Parathyroid adenoma (tissue), 2 donors: ENCODE results near the gene BAK1.

ENCODE experiments used
- H2AFZ ChIP-seq: fragments of 300-600 bp; sonication (generic); one replicate; pipeline ENCODE4 v1.7.0; 2017; ENCODE audit warnings: antibody characterized with exemption, mild to moderate bottlenecking
- H3K27ac ChIP-seq: fragments of 300-600 bp; sonication (generic); one replicate; pipeline ENCODE4 v1.7.0; 2017
- H3K27me3 ChIP-seq: fragments of 300-600 bp; sonication (generic); one replicate; pipeline ENCODE4 v1.7.0; 2017; ENCODE audit warnings: low read length; ENCODE audit not compliant: control insufficient read depth, insufficient read depth
- H3K36me3 ChIP-seq: fragments of 300-600 bp; sonication (generic); one replicate; pipeline ENCODE4 v1.7.0; 2017; ENCODE audit warnings: low read length; ENCODE audit not compliant: control insufficient read depth, insufficient read depth
- H3K4me1 ChIP-seq: fragments of 300-600 bp; sonication (generic); one replicate; pipeline ENCODE4 v1.7.0; 2017; ENCODE audit warnings: control low read depth
- H3K4me2 ChIP-seq: fragments of 300-600 bp; sonication (generic); one replicate; pipeline ENCODE4 v1.7.0; 2017; ENCODE audit warnings: low read length
- H3K4me3 ChIP-seq: fragments of 300-600 bp; sonication (generic); one replicate; pipeline ENCODE4 v1.7.0; 2017; ENCODE audit warnings: low read depth, low read length
- H3K79me2 ChIP-seq: fragments of 300-600 bp; sonication (generic); one replicate; pipeline ENCODE4 v1.7.0; 2017; ENCODE audit warnings: control low read depth
- H3K9ac ChIP-seq: fragments of 300-600 bp; sonication (generic); one replicate; pipeline ENCODE4 v1.7.0; 2017; ENCODE audit warnings: mild to moderate bottlenecking
- H3K9me3 ChIP-seq: fragments of 300-600 bp; sonication (generic); one replicate; pipeline ENCODE4 v1.7.0; 2017; ENCODE audit warnings: low read length; ENCODE audit not compliant: control insufficient read depth
- TF ChIP-seq, protein P1 (sequence below): fragments of 300-600 bp; sonication (generic); IDR thresholded peaks from one replicate; pipeline ENCODE4 v1.7.0; 2017; ENCODE audit warnings: antibody characterized with exemption, mild to moderate bottlenecking
- donor health status: primary hyperparathyroidism.

Gene BAK1

DNA sequence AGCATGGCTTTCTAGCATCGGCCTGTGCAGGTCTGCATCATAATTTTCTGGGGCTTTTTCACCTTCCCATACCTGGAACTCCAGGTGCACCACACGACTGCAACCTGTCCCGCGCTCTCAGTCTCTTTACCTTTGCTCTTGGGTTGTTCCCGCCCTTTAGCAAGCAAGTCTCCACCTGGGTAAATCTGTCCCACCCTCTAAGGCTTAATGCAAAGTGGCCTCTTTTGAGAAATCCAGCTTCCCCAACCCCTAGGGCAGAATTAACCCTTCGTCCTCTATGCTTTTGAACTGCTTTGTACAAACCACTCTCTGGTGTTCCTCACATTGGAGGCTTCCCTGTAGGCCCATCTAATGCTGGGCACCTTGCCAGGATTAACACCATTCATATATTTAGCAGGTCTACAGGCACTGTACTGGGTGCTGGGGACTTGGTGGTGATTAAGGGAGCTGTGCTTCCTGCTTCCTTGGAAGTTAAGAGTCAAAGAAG lies 43.9 kb upstream of the BAK1 start:
- no peaks in the 10 kb centered on the region for H3K36me3 ChIP-seq
- no peak overlapping the region for H3K4me3 ChIP-seq
- no peaks in the 10 kb centered on the region for H3K27me3 ChIP-seq
- no peaks in the 10 kb centered on the region for H3K79me2 ChIP-seq
- no peak overlapping the region for H3K27ac ChIP-seq
- TF ChIP-seq, protein P1, sequence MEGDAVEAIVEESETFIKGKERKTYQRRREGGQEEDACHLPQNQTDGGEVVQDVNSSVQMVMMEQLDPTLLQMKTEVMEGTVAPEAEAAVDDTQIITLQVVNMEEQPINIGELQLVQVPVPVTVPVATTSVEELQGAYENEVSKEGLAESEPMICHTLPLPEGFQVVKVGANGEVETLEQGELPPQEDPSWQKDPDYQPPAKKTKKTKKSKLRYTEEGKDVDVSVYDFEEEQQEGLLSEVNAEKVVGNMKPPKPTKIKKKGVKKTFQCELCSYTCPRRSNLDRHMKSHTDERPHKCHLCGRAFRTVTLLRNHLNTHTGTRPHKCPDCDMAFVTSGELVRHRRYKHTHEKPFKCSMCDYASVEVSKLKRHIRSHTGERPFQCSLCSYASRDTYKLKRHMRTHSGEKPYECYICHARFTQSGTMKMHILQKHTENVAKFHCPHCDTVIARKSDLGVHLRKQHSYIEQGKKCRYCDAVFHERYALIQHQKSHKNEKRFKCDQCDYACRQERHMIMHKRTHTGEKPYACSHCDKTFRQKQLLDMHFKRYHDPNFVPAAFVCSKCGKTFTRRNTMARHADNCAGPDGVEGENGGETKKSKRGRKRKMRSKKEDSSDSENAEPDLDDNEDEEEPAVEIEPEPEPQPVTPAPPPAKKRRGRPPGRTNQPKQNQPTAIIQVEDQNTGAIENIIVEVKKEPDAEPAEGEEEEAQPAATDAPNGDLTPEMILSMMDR, result no peak
- H3K4me2 ChIP-seq, result no peak overlapping the region
- no peak overlapping the region for H2AFZ ChIP-seq
- H3K4me1 ChIP-seq, result peaks cover 6% of the 10 kb centered on the region
- H3K9me3 ChIP-seq, result no peaks in the 10 kb centered on the region
- H3K9ac ChIP-seq, result no peak overlapping the region

DNA sequence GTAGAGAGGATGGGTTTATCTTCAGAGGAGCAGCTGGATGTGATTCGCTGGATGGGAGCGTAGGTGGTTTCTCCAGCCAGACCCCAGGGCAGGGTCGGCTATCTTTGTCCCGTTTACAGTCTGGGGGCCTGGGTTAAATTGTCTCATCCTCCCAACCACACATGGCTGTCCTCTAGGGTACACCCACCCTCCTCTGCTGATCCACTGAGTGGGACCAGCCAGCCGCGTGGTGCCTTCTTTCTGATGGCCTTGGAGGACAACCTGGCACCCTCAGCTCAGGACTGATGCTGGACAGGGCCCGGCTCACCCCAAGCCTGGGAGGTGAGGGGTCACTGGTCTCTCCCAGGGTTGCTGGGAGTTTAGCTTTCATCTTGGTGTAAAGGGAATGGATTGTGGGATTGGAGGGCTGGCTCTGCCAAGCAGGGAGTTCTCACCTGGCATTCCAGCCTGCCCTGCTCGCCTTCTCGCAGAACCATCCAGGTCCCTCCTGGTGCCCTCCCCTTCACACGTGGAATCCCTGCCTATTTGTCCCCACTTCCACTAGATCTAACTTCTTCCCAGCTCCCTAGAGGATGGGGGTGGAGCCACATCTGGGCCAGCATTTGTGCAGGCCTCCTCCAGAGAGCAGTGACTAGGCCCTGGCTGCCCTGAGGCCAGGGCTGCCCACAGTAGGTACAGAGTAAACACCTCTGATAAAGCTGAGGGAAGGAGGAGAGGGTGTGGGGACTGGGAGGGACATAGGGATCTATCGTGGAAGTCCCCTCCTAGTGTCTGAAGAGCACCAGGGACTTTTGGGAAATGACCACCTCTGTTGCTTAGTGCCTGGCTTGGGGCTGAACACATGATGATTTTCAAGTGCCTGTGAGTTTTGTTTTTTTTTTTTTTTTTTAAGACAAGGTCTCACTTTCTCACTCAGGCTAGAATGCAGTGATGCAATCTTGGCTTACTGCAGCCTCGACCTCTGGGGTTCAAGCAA lies 42.7 kb upstream of the BAK1 start:
- Histone ChIP-seq H3K4me3 (no peak overlapping the region), H3K4me1 (peaks cover 6% of the 10 kb centered on the region), H2AFZ (no peak overlapping the region), H3K27ac (no peak overlapping the region), H3K79me2 (no peaks in the 10 kb centered on the region), H3K36me3 (no peaks in the 10 kb centered on the region), H3K9ac (no peak overlapping the region), H3K9me3 (no peaks in the 10 kb centered on the region), H3K4me2 (no peak overlapping the region), H3K27me3 (no peaks in the 10 kb centered on the region)
- TF ChIP-seq, protein P1, result no peak

DNA sequence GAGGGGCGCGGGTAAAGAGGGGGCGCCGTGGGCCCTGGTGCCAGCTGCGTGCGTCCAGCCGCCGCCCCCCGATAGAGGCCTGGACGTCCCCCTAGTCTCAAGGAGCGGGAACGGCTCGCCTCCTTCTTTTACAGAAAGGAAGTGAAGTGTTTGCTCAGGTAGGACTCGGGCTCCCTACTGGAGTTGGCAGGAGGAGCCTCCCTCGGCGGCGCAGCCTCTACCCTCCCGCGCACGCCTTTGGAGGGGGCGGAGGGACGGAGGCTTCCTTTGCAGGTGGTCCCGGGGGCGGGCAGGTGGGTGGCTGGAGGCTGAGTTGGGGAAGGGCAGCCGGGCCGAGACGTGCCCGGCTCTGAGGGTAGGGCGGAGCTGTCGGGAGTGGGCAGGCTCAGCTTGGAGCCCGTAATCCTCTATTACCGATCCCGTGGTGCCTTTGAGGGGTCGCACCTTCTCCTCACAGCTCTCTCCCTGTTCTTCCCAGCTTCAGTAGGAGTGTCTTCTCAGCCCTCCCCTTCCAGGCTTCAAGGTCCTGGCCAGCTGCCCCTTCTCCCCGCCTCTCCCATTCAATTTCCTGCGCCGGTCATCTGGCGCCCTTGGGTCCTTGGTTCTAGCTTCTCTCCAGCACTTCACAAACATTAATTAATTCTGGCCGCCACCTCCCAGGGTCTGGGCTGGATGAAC lies 41.8 kb upstream of the BAK1 start:
- no peaks in the 10 kb centered on the region for H3K79me2 ChIP-seq
- H3K4me3 ChIP-seq, result peak overlapping the region; percentile 58
- H3K4me2 ChIP-seq, result peak overlapping the region; percentile 76
- no peaks in the 10 kb centered on the region for H3K9me3 ChIP-seq
- no peaks in the 10 kb centered on the region for H3K27me3 ChIP-seq
- peaks cover 6% of the 10 kb centered on the region for H3K4me1 ChIP-seq
- H3K9ac ChIP-seq, result no peak overlapping the region
- TF ChIP-seq, protein P1, result no peak
- no peaks in the 10 kb centered on the region for H3K36me3 ChIP-seq
- no peak overlapping the region for H3K27ac ChIP-seq
- H2AFZ ChIP-seq, result peak overlapping the region; percentile 98

DNA sequence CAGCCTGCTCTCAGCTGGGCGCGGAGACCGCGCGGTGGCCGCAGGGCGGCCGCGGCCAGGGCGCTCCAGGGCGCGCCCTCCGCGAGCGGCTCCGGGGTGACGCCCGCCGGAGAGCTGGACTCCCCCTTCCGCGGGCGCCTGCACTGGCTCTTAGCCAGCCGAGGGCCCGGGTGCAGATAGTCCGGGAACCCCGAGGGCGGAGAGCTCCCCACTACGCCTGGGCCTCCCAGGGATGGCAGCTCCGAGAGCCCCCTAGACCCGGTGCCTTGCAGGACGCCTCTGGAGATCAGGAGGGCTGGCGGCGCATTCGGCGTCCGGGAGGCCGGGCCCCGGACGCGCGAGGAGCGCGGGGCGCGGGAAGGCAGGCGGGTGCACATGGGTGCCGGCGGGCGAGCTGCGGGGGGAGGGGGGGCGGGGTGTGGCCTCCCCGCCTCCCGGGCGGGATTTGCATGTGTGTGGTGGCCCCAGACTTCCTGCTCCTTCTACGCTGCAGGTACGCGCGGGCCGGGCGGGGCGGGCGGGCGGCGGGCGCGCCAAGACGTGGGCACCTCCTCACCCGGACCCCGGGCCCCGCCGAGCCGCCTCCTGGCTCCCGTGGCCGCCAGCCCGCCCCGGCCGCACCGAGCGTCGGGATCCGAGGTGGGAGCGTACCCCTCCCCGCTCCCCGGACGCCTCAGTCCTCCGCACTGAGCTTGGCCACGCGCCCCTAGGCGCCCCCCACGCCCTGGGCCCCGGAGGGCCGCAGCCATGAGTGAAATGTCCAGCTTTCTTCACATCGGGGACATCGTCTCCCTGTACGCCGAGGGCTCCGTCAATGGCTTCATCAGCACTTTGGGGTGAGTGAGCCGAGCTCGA lies 41.0 kb upstream of the BAK1 start, which contains the start of gene ITPR3:
TSS of gene ITPR3 (plus strand) at position 467 of the 855 bp plus-strand sequence. CDS start at position 748, 281 bp downstream.
- Histone ChIP-seq H3K4me1 (peaks cover 6% of the 10 kb centered on the region), H3K9ac (no peak within 1 kb of the TSS), H3K9me3 (no peaks in the 10 kb centered on the region), H3K79me2 (no peaks in the 10 kb centered on the region), H3K4me2 (peak within 1 kb of the TSS; percentile 97), H3K27me3 (no peaks in the 10 kb centered on the region), H3K27ac (no peak within 1 kb of the TSS), H3K4me3 (peak within 1 kb of the TSS; percentile 74), H3K36me3 (no peaks in the 10 kb centered on the region), H2AFZ (peak within 1 kb of the TSS; percentile 98)
- TF ChIP-seq, protein P1, result no peak
